OCI-LY1 (cell line): ENCODE results near the gene STUM.

Source experiments
- H2AFZ ChIP-seq: fragments of 200-600 bp; sonication (generic), shearing (Covaris generic); 2 replicates; pipeline ENCODE4 v1.6.0; 2014; ENCODE audit warnings: antibody characterized with exemption, mild to moderate bottlenecking, low read length
- H3F3A ChIP-seq: fragments of 200-600 bp; sonication (generic), shearing (Covaris generic); 2 replicates; pipeline ENCODE4 v1.6.0; 2014; ENCODE audit warnings: mild to moderate bottlenecking, antibody characterized with exemption, low read length, moderate library complexity; ENCODE audit not compliant: insufficient read depth
- H3K27ac ChIP-seq: fragments of 200-600 bp; sonication (generic); 2 replicates; pipeline ENCODE4 v1.5.1; 2014; ENCODE audit warnings: low read length, mixed run types, mild to moderate bottlenecking, low read depth; ENCODE audit not compliant: poor library complexity, severe bottlenecking
- H3K27me3 ChIP-seq: fragments of 200-600 bp; sonication (generic); 2 replicates; pipeline ENCODE4 v1.6.0; 2014; ENCODE audit warnings: antibody characterized with exemption, mild to moderate bottlenecking, low read length, moderate library complexity; ENCODE audit not compliant: insufficient read depth
- H3K36me3 ChIP-seq: fragments of 200-600 bp; sonication (generic); 2 replicates; pipeline ENCODE4 v1.6.1; 2014; ENCODE audit warnings: mild to moderate bottlenecking, antibody characterized with exemption, low read length, moderate library complexity, mixed read lengths; ENCODE audit not compliant: insufficient read depth
- H3K4me1 ChIP-seq: fragments of 200-600 bp; sonication (generic); 2 replicates; pipeline ENCODE4 v1.5.1; 2014; ENCODE audit warnings: mild to moderate bottlenecking, low read length, moderate library complexity; ENCODE audit not compliant: insufficient read depth, severe bottlenecking
- H3K4me2 ChIP-seq: fragments of 200-600 bp; sonication (generic), shearing (Covaris generic); 2 replicates; pipeline ENCODE4 v1.6.1; 2014; ENCODE audit warnings: low read length
- H3K4me3 ChIP-seq: fragments of 200-600 bp; sonication (generic); 2 replicates; pipeline ENCODE4 v1.5.1; 2014; ENCODE audit warnings: low read length, low read depth, mild to moderate bottlenecking, mixed read lengths; ENCODE audit not compliant: poor library complexity, severe bottlenecking
- H3K79me2 ChIP-seq: fragments of 200-600 bp; shearing (Covaris generic); 2 replicates; pipeline ENCODE4 v1.6.1; 2016; ENCODE audit warnings: mixed run types, low read length, mixed read lengths; ENCODE audit not compliant: insufficient read depth
- H3K9ac ChIP-seq: fragments of 200-600 bp; sonication (generic), shearing (Covaris generic); 2 replicates; pipeline ENCODE4 v1.6.1; 2014; ENCODE audit warnings: mild to moderate bottlenecking, low read length, mixed read lengths
- H3K9me2 ChIP-seq: fragments of 200-600 bp; sonication (generic), shearing (Covaris generic); 2 replicates; pipeline ENCODE4 v1.6.1; 2014; ENCODE audit warnings: low read depth, mild to moderate bottlenecking, low read length, mixed read lengths
- H3K9me3 ChIP-seq: fragments of 200-600 bp; shearing (Covaris generic); 2 replicates; pipeline ENCODE4 v1.6.1; 2014; ENCODE audit warnings: low read length, mixed read lengths
- H4K20me1 ChIP-seq: fragments of 200-600 bp; sonication (generic), shearing (Covaris generic); 2 replicates; pipeline ENCODE4 v1.6.0; 2016; ENCODE audit warnings: mild to moderate bottlenecking, low read length; ENCODE audit not compliant: insufficient read depth
- CTCF ChIP-seq: fragments of 200-600 bp; sonication (generic), shearing (Covaris generic); IDR thresholded peaks from 2 replicates; pipeline ENCODE4 v1.5.1; 2017; ENCODE audit warnings: mild to moderate bottlenecking, antibody characterized with exemption, low read length, moderate library complexity, mixed read lengths
- EZH2 ChIP-seq: fragments of 200-600 bp; sonication (generic), shearing (Covaris generic); IDR thresholded peaks from 2 replicates; pipeline ENCODE4 v1.8.0; 2017; ENCODE audit warnings: borderline replicate concordance, mixed run types, mild to moderate bottlenecking, antibody characterized with exemption, low read length, moderate library complexity, mixed read lengths

Gene STUM

GRCh38 chr1:226575739-226576378 lies 27.3 kb downstream of the STUM start:
- Histone ChIP-seq H2AFZ (no peak overlapping the region), H3K79me2 (no peaks in the 10 kb centered on the region), H3K4me2 (no peak overlapping the region), H3K4me1 (peaks cover 10% of the 10 kb centered on the region), H3K27ac (no peak overlapping the region), H3K9ac (no peak overlapping the region), H3K4me3 (no peak overlapping the region), H3K9me2 (no peaks in the 10 kb centered on the region), H4K20me1 (no peaks in the 10 kb centered on the region), H3F3A (no peaks in the 10 kb centered on the region), H3K27me3 (no peaks in the 10 kb centered on the region; the same call in 1 of the 2 replicates), H3K9me3 (no peaks in the 10 kb centered on the region), H3K36me3 (no peaks in the 10 kb centered on the region)
- TF ChIP-seq CTCF = no peak
- TF ChIP-seq EZH2 = no peak

GRCh38 chr1:226576601-226577000 lies 28.0 kb downstream of the STUM start:
- Histone ChIP-seq H3K4me2 (no peak overlapping the region), H3K79me2 (no peaks in the 10 kb centered on the region), H3K27ac (no peak overlapping the region), H3K9me3 (no peaks in the 10 kb centered on the region), H4K20me1 (no peaks in the 10 kb centered on the region), H3K36me3 (no peaks in the 10 kb centered on the region), H3K9me2 (no peaks in the 10 kb centered on the region), H3F3A (no peaks in the 10 kb centered on the region), H3K4me1 (peaks cover 10% of the 10 kb centered on the region), H2AFZ (no peak overlapping the region), H3K9ac (no peak overlapping the region), H3K27me3 (no peaks in the 10 kb centered on the region; the same call in 1 of the 2 replicates), H3K4me3 (no peak overlapping the region)
- TF ChIP-seq EZH2 (no peak), CTCF (no peak)

DNA sequence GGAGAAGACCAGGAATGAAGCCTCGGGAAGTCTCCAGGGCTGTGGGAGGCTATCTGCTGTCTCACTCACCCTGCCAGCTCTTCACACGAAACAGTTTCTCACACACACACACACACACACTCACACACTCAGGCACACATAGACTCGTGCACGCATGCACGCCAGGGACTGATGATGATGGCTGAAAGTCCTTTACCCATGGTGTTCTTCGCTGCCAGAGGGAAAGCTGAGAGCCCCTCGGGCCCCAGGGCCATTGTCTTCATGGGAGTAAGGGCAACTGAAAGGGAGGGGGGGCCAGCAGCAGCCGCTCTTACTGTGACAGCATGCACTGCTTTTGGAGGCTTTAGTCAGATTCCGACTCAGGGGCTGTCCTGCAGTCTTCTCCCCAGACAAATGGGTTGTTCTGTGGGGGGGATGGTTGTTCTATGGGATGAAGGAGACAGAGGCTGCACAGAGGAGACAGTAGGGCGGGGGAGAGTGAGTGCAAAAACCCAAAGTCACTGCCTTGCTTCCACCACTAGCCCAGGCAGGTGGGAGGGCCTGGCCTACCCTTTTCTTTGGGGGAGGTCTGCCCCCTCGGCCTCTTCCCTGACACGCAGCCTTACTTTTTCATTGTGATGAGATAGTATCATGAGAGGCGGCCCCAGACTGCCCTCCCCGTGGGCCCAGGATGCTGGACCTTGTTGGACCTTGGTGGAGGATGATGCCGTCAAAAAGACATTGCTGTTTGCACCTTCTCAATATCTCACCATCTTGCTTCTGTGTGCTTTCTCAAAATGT lies 29.0 kb downstream of the STUM start:
- Histone ChIP-seq H3F3A (no peaks in the 10 kb centered on the region), H3K9me3 (no peaks in the 10 kb centered on the region), H4K20me1 (no peaks in the 10 kb centered on the region), H3K79me2 (no peaks in the 10 kb centered on the region), H3K9me2 (no peaks in the 10 kb centered on the region), H3K27me3 (no peaks in the 10 kb centered on the region; the same call in 1 of the 2 replicates), H3K36me3 (no peaks in the 10 kb centered on the region), H3K9ac (no peak overlapping the region), H2AFZ (no peak overlapping the region), H3K4me1 (peaks cover 10% of the 10 kb centered on the region), H3K27ac (no peak overlapping the region), H3K4me3 (no peak overlapping the region), H3K4me2 (no peak overlapping the region)
- no peak for TF ChIP-seq EZH2
- TF ChIP-seq CTCF = no peak
